ENCODE measurements around the gene TMEM87B. TPM values are rescaled to one million over a fixed set of nuclear protein-coding genes. Genes with fewer than 3 reads are reported as not detected.

The TMEM87B gene
- total and polyA plus RNA-seq, 2 of the 8 experiments (the other 6 are each of a cell fraction or from before 2014, with no cell fraction given) = 7.2 to 9.0 TPM

DNA sequence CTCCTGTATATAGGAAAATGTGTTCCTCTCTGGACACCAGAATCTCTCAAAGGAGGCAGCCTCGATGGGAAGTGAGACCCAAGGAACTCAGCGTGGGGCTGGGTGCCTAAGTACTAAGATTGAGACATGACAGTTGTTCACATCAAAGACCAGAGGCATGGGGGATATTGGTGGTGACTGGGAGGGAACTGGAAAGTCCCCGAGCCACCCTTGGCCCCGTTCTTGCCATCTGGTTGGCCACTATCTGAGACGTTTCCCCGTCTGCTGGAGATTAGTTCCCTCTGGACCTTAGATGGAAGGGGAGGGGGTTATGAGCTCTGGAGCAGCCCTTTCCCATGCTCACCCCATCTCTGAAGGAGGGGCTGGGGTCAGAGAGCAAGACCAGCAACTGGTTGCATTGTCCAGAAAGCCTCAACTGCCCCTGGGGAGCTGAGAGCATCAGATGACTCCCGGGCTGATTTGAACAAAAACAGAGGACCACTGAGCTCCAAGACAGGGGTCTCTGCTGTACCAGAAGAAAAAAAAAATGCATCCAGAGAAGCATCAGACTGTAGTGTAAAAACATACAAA lies 94.9 kb downstream of the TMEM87B start:
- H3K27me3 ChIP-seq (replicated peaks in 1 of 4; ENCODE audit: control insufficient read depth in 3 of 4, extremely low read depth in 1 of 4, insufficient read depth in 3 of 4, low read length in 3 of 4) = no peaks in the 10 kb centered on the region; a peak in 1 of 7 replicates
- no peaks in the 10 kb centered on the region for H3K9me3 ChIP-seq (ENCODE audit: insufficient read depth in 2 of 2, low read depth in 1 of 2, low read length in 1 of 2)
- TF ChIP-seq RNF2 (IDR thresholded peaks at IDR 0.05; ENCODE audit: borderline replicate concordance, low read depth, low read length, missing control alignments, poor library complexity, severe bottlenecking) = no peak
- H3K79me2 ChIP-seq (ENCODE audit: control insufficient read depth in 1 of 2, insufficient read depth in 2 of 2, low read length in 2 of 2) = no peaks in the 10 kb centered on the region
- H3K9ac ChIP-seq (replicated peaks in 1 of 4; ENCODE audit: extremely low read depth in 1 of 4, low read depth in 3 of 4, low read length in 3 of 4) = no peak overlapping the region
- H3K18ac ChIP-seq (ENCODE audit: extremely low read depth, low read length) = no peak overlapping the region
- no peak overlapping the region for H2BK12ac ChIP-seq (ENCODE audit: low read depth, low read length)
- no peak overlapping the region for H3K14ac ChIP-seq (ENCODE audit: insufficient read length)
- no peak overlapping the region for H3K4me3 ChIP-seq (ENCODE audit: extremely low read depth in 1 of 4, insufficient read depth in 2 of 4, low read depth in 3 of 4, low read length in 4 of 4)
- H2BK5ac ChIP-seq (ENCODE audit: low read depth, low read length) = no peak overlapping the region
- no peak overlapping the region for H3K23ac ChIP-seq (ENCODE audit: insufficient read length)
- no peak overlapping the region for H2AK5ac ChIP-seq (ENCODE audit: low read depth, low read length)
- no peak overlapping the region for H2BK120ac ChIP-seq (replicated peaks; ENCODE audit: low read depth, low read length)
- no peak overlapping the region for H3K56ac ChIP-seq (replicated peaks; ENCODE audit: insufficient read length, low read depth, low read length)
- no peak overlapping the region for H2BK15ac ChIP-seq (ENCODE audit: low read length)
- no peak overlapping the region for H4K91ac ChIP-seq (replicated peaks; ENCODE audit: insufficient read length, low read length)
- no peaks in the 10 kb centered on the region for H3K23me2 ChIP-seq (ENCODE audit: low read depth, low read length)
- H2AFZ ChIP-seq (ENCODE audit: low read length) = no peak overlapping the region
- no peaks in the 10 kb centered on the region for H4K20me1 ChIP-seq (replicated peaks in 1 of 2; ENCODE audit: control insufficient read depth in 1 of 2, insufficient read depth in 2 of 2, low read length in 2 of 2)
- CTCF ChIA-PET (ENCODE audit: partially characterized antibody) = interaction anchor here (1.0 to 1.6 kb wide), 2 partner anchors 12 kb away, joined by 3 to 4 read pairs; partner anchors contain the start of gene FBLN7
- no peak overlapping the region for H2BK20ac ChIP-seq (ENCODE audit: low read length)
- 97% methylated on average over 7 of the region's 7 CpGs; no CpG with 5 or more reads in 1 of the 2 experiments for WGBS, 2 experiments (ENCODE audit: extremely low coverage in 1 of 2, insufficient coverage in 1 of 2, insufficient read length in 1 of 2, insufficient replicate concordance in 2 of 2, low coverage in 1 of 2, low lambda C conversion rate in 2 of 2, missing lambda C conversion rate in 1 of 2)
- no peaks in the 10 kb centered on the region for H3K36me3 ChIP-seq (ENCODE audit: control insufficient read depth in 2 of 4, insufficient read depth in 4 of 4, low read length in 3 of 4)
- DNase-seq (ENCODE audit: low read depth in 1 of 2, low spot score in 2 of 2) (peak in 1 of 2 experiments; percentile 37), FAIRE-seq (no peak)
- H3K27ac ChIP-seq (ENCODE audit: low read depth, low read length) = no peak overlapping the region
- POLR2A ChIA-PET (ENCODE audit: partially characterized antibody) = no interaction called here
- no peak overlapping the region for H4K8ac ChIP-seq (ENCODE audit: extremely low read depth, insufficient read depth, low read length)
- H3K4me1 ChIP-seq (replicated peaks in 1 of 4; ENCODE audit: control insufficient read depth in 3 of 4, insufficient read depth in 4 of 4, low read length in 3 of 4) = peaks cover 0 to 7% (median 2%) of the 10 kb centered on the region in 4 experiments; a peak in 2 of 7 replicates
- H3K79me1 ChIP-seq (ENCODE audit: low read depth, low read length) = no peaks in the 10 kb centered on the region
- H3K4me2 ChIP-seq (ENCODE audit: insufficient read depth in 1 of 2, low read depth in 2 of 2, low read length in 2 of 2) = no peak overlapping the region
- no peak overlapping the region for H4K5ac ChIP-seq (ENCODE audit: insufficient read length, low read depth, low read length)
- no peak overlapping the region for H3K4ac ChIP-seq (replicated peaks; ENCODE audit: insufficient read length, low read depth, low read length)

All from H1 (cell line).